ENCODE measurements around the gene PDZRN3.

- TF ChIP-seq CTCF (IDR thresholded peaks at IDR 0.05) (no peak), EZH2 (IDR thresholded peaks at IDR 0.05) (no peak)
Observed at GRCh38 chr3:73419942-73420341, 204.8 kb downstream of the PDZRN3 start.
